ENCODE results near the gene OPCML.

The OPCML gene

DNA sequence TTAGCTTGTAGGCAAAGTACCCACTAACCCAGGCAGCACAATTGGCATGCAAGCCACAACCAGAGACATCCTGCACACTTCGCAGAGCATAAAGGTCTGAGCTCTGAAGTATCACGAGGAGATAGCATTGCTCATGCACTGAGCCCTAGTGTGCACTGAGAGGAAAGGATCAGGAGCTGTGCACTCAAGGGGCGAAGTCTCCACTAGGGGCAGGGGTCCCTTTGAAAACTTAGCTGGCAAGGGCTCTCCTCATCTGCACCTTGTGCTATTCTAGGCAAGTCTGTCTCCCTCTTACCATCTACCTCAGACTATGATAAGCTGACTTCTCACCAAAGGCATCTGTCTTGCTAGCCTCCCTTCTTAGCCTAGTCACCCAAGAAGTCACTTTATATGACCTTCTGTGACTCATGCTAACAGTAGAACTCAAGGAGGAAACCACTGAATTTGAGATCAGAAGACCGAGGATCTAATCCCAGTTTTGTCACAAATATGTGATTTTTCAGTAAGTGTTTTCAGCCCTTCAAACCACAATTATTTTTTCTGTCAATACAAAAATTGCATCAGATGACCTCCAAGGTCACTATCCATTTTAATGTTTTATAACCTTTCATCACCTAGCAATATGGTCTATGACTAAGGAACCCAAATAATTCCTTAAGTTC is 1083.8 kb downstream of the OPCML start:
- DNase-seq, result no peak

DNA sequence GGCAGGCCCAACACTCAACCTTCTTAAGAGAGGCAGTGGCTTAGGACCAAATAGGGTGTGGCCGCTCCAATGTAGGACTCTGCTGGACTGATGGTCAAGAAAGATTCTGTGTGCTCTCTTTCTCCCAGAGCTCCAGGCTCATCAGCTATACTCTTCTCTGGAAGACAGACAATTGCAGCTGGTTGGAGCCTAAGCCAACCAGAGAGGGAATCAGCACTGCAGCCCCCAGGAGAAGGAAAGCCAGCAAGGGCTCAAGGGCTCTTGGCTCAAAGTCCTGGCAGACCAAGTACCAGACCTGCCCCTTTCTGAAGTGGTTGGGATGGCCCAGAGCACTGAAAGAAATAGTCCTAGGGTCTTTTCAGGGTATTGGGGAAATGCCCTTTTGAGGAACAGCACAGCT is 1084.5 kb downstream of the OPCML start:
- DNase-seq, result no peak

DNA sequence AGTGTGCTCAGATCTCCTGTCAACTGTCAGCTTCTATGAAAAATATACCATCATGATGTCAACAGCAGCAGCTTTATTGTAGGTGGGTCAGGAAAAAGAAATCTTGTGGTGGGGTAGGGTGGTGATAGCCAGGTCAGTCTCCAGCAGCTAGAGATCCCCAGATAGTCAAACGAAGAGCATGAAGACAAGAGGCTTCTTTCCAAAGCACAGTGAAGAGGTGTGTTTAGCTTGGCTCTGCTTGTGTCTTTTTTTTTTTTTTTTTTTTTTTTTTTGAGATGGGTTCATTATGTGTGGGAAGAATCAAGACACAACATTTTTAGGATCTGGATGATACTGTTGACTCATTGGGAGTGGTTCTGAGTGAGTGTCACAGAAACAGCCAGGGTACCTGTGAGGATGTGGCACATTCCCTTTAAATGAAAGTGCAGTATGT is 1086.4 kb downstream of the OPCML start:
- DNase-seq, result no peak

DNA sequence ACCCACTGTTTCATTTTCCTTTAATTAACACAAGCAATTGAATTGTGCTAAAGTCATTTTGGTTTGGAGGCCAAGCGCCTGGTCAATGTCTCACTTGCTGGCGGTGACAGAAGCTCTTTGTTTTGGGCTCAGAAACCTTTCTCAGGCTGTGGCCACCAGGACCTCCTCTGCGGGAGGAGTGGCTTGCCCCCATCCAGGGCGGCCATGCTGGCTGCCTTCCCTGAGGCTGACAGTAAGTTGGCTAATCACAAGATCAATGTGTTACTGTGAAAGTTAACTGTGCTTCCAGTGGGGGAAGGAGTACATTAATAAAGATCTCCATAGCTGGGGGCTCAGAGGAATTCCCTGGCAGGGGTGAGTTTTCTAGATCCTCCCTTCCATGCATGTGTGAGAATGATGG is 1087.4 kb downstream of the OPCML start:
- no peak for DNase-seq

DNA sequence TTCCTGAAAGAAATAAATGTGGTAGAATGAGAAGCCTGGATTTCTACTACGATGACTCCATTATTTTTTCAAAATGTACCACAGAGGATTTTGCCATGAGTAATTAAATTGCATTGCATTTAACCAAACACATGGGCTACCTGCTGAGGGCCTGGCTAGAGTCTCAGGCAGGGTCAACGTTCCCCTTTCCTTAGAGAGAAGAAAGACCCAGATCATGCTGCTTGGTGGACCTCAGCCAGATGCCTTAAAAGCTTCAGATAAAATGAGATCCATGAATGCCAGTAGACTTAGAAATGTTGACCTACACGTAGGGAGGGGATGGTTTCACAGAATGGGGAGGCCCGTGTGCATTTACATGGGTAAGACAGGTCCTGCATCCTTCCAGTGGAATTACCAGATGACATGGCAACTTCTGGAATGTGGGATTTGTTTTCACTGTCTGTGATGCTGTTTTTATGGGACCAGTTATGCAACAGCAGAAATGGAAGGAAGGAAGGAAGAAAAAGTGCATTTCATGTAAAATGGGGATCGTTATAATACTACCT is 1092.5 kb downstream of the OPCML start:
- DNase-seq, result no peak

DNA sequence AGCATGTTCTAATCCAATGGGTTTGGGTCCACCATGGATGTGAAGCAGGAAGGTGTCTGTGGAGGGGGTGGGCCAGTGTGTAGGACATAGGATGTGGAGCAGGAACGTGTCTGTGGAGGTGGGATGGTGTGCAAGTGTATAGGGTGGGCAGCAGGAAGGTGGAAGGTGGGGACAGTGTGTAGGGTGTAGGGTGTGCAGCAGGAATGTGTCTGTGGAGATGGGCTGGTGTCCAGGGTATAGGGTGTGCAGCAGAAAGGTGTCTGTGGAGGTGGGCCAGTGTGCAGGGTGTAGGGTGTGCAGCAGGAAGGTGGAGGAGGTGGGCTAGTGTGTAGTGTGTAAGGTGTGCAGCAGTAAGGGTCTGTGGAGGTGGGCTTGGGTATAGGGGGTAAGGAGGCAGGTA is 1093.9 kb downstream of the OPCML start:
- DNase-seq, result no peak

DNA sequence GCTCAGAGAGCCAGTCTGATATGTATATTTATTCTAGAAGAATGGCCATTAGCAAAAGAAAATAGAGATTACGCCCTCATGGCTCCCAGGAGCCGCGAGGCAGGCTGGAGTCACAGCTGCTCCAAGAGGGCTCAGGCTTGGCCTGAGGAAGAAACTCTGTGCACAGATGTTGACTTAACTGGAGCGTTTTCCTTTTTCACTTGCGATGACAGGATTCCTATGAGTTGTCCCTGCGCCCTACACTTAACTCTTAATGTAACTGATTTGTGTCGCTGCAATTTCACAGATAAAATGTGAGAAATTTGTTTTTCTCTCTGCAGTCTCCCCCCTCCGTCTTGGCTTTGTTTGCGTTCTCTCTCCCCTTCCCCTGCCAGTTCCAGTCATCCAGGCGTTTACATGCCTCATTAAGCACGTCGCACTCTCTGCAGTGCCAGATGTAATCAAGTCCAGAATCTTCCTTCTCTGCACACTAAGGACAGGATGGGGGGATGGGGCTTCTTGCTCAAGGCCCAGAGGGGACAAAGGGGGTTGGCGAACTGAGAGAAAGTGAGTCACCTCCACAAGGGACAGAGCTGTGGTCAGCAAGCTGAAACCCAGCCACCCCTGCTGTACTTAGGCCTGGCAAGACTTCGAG is 1101.8 kb downstream of the OPCML start:
- DNase-seq, result no peak

DNA sequence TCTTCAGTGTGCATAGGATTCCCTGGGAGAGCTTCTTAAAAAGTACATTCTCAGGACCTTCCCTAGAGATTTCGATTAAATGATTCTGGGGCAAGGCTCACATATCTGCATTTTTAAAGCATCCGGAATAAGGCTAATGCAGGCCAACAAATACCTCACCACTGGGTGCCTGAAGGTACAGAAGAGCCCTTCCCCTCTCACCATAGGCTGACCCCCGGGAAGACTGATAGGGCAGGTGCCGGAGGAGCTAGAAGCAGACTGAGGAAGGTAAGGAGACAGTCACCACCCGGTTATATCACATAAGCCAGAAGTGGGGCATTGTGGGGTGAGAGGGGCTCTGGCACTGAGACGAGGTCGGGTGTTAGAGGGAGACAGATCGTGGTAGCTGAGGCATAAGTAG is 1102.6 kb downstream of the OPCML start:
- DNase-seq, result no peak

DNA sequence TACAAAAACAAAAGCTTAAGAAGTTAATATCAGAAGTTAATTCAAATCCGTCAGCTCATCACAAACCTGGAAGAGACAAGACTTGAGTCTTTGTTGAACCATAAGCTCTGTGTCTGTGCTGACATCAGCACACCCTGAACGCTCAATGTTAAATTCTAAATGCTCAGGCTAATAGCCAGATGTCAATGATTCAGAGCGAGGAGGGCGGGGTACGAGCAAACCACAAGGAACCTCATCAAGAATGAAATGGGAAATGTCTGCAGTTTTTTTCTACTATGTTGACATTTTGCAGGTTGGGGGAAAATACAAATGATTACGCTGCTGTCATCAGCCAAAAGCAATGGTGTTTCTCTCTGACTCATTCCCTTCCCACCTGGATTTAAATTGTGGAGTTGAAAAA is 1104.7 kb downstream of the OPCML start:
- DNase-seq, result no peak

DNA sequence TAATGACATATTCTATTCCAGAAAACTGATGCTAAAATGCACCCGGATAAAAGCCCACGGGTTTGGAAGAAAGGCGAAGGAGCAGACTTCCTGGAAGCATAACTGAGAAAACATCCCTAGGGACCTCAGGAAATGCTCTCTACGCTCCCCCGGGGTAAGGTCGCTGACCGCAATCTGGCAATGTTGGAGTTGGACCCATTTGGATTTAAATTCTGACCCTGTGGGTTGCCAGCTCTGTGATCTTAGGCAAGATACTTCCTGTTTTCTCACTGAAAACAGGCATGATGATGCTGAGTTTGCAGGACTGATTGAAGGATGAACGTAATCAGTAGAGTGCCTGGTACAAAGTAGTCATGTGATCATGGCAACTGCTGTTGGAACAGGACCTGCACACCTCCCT is 1107.9 kb downstream of the OPCML start:
- DNase-seq, result no peak

DNA sequence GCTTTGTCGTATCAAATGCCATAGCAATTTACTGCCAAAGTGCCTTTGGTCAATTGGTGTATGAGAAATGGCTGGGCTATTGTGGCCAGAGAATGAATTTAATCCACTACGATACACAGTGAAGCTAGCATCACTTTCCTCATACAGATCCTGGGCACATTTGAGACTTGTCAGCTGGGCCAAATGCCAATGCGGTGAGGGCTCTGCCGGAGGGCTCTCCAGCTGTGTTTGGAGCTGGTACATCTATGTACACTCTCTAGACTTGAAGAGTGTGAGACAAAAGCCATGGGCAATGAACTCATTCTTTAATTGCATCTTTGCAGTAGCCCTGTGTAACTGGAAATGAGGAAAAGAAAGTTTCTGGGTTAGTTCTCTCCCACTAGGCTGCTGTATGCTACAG is 1109.0 kb downstream of the OPCML start:
- no peak for DNase-seq

DNA sequence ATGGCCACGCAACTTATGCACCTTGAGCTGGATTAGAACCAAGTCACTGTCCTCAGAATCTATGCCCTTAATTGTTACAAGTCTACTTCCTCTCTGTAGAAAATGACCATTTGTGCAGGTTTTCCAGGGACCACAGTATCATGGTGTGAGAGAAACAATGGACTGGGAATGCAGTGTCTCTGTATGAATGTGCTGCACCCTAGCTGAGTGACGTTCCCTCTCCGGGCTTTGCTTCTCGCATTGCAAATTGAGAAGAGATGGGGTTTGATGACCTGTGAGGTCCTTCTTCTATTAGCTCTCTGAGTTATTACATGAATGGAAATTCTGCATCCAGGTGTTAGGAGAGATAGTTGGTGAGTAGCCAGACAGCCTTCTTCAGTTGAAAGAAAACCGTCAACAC is 1109.6 kb downstream of the OPCML start:
- no peak for DNase-seq

DNA sequence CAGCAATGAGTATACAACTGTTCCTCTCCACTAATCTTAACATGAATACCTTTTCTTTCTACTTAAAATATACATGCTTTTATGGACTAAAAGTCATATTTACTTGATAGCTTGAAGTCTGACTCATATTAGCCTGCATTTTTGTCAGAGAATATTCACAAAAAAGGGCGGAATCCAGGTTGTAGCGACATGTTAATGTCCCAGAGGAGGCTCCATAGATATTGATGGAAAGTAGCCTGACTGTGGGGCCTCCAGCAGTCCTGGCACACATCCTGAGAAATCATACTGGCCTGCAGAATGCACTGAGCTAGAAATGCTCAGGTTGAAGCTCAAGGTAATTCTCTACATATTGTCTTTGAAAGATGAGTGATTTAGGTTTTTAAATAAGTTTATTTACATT is 1110.7 kb downstream of the OPCML start:
- DNase-seq, result no peak

DNA sequence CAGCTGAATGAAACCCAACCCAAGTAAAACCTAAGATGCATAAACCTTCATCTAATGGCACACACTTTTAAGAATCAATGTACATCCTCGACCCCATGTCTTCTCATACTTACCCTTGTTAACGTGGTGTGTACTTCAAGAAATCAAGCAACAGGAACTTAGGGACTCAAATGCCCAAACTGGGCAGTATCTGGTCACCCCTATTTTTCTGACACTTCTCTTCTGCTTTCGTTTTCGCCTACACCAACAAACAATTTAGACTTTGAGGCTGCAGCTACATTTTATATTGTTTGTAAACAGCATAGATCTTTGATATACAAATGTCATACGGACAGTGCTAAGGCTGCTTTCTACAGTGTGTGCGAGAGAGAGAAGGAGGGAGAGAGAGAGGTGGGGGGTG is 1117.8 kb downstream of the OPCML start:
- DNase-seq, result no peak

DNA sequence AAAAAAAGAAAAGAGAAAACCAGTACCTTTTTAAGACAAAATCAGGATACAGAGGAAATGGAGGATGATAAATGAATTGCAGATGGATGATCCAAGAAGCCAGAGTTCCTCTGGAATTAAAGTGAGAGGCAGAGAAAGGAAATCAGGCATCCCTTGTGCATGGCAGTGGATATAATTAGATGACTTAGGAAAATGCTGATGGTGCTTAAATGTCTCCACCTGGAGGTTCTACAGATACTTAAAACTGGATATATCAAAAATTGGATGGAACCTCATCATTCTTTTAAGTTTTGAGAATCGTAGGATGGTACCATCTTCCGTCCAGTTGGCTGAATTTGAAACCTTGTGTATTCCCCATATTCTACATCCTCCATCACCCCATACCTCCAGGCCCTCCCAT is 1121.9 kb downstream of the OPCML start:
- DNase-seq, result no peak

DNA sequence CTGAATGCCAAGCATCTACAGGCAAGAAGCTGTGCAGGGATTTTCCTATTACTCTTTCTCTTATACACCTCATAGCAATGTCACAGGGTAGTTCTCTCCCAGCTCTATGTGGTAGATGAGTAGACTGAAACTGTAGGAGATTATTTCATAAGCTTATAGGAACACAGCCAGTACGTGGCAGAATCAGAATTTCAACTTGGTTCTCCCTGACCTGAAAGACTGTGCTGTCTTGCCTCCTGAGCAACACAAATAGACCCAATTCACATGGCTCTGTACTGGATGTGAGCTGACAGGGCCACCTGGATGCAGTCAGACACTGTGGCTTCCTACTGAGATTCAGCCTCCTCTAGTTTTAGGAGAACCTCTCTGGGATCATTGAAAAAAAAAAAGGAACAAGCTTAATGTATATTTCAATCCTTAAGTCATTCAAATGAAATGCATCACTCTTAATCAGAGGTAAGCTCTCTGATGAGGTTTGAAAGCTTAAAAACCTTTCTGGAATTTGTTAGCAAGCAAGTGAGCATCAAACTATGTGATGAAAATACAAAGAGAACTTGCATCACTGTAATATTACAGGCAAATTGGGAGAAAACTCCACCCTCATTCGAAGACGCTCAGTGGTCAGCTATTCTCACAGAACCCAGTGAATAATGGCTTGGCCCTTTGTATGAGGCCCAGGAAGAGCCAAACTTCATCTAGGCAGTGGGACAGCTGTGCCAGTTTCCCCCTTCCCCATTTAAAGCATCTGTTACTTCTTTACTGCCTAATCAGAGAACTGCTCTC is 1122.5 kb downstream of the OPCML start:
- DNase-seq, result no peak

DNA sequence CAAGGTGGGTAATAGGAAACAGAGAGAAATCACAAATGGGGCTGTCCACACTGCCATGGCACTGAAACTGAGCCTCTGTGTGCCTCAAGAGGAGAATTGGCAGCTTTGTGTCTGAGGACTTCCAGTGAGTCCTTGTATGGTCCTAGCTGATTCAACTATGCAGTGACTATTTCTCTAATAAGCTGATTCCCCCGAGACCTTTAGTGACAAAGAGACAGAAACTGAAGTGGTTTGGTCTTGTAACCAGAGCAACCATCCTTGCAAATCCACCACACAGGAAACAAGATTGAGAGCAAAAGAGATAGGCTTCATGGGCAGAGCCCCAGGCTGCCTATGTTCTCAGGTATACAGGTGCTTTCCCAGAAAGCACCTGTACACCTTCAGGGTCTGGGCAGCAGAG is 1123.4 kb downstream of the OPCML start:
- DNase-seq, result no peak

DNA sequence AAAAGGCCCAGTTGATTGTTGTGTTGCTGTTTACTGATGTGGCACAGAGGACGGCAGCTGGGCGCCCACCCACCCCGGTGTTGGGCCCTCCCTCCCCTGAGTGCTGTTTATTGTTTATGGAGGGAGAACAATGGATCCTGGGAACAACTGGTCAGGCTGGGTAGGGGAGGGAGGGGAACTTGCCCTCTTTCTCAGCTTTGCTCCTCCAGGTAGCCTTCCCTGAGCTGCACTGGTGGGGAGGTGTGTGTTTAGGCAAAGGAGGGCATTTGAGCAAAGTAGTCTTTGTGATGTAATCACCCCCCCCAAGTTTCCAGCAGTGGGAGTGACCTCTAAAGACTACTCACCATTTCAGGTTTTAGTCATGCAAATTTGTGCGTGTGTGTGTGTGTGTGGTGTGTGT is 1126.6 kb downstream of the OPCML start:
- no peak for DNase-seq

DNA sequence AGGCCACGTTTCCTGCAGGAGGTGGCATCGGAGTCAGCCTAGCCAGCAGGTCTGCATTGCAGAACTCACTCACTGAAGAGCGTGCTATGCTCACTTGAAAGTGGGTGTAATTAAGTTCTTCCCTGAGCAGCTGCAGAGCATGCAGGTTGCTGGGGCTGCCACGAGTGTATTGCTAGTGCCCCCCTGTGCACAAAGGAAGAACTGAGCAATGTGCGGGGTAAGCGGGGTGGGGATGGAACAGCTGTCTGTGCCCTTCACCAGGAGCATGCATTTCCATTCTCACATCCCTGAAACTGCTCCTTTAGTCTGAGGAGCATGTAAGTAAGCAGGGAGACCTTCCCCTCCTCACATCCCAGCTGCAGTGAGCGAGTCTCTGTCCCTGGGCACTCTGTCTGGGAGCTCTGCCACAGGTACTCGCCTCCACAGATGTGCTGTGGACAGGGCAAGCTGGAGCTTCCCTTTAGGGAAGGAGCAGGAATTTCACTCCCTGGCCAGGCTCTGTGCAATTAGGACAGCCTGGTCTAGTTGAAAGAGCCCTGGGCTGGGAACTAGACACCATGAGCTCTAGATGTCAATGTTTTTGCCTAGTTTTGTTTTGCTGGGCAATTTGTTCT is 1130.1 kb downstream of the OPCML start:
- DNase-seq, result no peak

DNA sequence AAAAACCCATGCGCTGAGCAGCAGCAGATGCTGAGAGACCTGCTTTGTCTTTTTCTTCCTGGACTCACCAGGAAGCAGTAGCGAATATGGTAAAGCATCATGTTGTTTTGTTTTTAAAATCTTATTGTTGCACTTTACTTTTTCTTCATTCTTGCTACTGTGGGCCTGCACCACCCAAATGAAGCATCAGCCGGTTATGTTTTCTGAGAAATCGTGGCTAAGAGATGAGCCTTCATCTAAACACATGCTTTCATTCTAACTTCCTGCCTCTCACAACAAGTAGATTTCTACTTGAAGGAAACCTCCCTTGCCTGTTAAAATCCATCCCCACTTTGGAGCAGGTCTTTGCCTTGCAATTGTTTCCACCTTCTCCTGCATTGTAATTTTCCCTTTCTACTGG is 1136.0 kb downstream of the OPCML start:
- no peak for DNase-seq

DNA sequence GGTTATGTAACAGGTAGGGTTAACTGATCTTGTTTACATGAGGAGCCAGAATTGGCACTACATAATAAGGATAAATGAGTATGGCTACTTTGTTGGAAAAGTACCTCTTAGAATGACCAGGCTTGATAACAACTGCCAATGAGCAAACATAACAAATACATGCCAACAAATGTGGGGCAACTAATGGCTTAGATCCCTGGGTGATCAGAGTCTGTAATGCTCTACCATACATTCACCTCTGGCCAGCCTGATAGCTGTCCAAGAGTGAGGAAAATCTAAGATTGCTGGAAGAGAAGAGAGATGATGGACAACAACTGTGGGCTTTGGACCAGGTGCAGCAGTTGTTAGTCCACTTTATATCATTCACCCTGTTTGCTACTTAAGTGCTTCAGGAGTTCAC is 1136.9 kb downstream of the OPCML start:
- DNase-seq, result no peak

DNA sequence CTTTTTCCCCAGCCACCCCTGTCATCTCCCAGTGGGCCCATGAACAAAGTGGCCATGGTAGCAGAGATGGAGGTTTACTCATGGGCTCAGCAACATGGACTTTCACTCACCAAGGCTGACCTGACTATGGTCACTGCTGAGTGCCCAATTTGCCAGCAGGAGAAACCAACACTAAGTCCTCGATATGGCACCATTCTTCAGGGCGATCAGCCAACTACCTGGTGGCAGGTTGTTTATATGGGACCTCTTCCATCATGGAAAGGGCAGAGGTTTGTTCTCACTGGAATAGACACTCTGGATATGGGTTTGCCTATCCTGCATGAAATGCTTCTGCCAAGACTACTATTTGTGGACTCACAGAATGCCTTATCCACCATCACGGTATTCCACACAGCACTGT is 1152.8 kb downstream of the OPCML start:
- no peak for DNase-seq

DNA sequence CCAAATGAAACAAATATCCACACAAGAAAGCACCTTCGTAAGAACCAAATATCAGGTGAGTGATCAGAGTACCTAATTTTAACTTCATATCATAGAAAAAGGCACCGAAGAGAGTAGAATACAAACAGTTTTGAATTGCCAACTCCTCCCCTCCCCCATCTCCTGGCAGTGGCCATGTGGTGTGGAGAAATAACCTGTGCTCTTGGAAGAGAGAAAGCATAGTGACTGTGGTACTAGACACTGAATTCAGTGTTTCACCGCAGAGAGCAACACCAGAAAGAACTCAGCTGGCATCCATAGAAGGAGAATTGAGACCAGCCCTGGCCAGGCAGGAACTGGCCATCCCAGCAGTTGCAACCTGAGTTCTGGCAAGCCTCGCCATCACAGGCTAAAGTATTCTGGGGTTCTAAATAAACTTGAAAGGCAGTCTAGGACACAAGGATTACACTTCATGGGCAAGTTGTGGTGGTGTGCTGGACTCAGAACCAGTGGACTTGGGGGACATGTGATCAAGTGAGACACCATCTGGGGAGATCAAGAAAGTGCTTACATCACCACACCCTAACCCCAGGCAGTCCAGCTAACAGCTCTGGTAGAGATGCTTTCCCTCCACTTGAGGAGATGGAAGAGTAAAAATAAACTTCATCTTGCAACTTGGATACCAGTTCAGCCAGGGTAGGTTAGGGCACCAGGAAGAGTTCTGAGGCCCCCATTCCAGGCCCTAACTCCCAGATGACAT is 1158.7 kb downstream of the OPCML start:
- no peak for DNase-seq
